DND-41 (cell line): ENCODE measurements around the gene EAF2.

Experiments used
- ATAC-seq: fragments of 200-7000 bp; cut with Tn5 transposase; 3 replicates; pipeline ENCODE4 v1.9.1; 2021; ENCODE audit warnings: low read depth; ENCODE audit not compliant: insufficient read depth
- DNase-seq: peaks from one replicate; pipeline ENCODE4 v3.0.0-alpha.2; 2020
- H2AFZ ChIP-seq: 2 replicates; pipeline ENCODE4 v1.6.0; 2012; ENCODE audit warnings: low read depth, low read length
- H3K27ac ChIP-seq: 2 replicates; pipeline ENCODE4 v1.5.1; 2012; ENCODE audit warnings: low read length, inconsistent platforms
- H3K27me3 ChIP-seq: fragments of 200-600 bp; sonication (generic); 2 replicates; pipeline ENCODE4 v1.6.0; 2012; ENCODE audit warnings: low read length, mild to moderate bottlenecking, inconsistent platforms; ENCODE audit not compliant: insufficient read depth, poor library complexity
- H3K36me3 ChIP-seq: 2 replicates; pipeline ENCODE4 v1.5.1; 2012; ENCODE audit warnings: low read length, inconsistent platforms; ENCODE audit not compliant: insufficient read depth
- H3K4me1 ChIP-seq: 2 replicates; pipeline ENCODE4 v1.5.1; 2012; ENCODE audit warnings: mild to moderate bottlenecking, low read length; ENCODE audit not compliant: insufficient read depth
- H3K4me2 ChIP-seq: 2 replicates; pipeline ENCODE4 v1.6.0; 2012; ENCODE audit warnings: mild to moderate bottlenecking, moderate library complexity, low read length, inconsistent platforms; ENCODE audit not compliant: insufficient read depth
- H3K4me3 ChIP-seq, 2 experiments: fragments of 200-600 bp in 1 of 2; shearing (Covaris generic) in 1 of 2; 2 replicates each; pipeline ENCODE4 v1.5.1; 2012 to 2016; ENCODE audit warnings: inconsistent platforms in 2 of 2, low read length in 2 of 2, mild to moderate bottlenecking in 2 of 2, low read depth in 1 of 2, moderate library complexity in 1 of 2
- H3K79me2 ChIP-seq: 2 replicates; pipeline ENCODE4 v1.6.0; 2012; ENCODE audit warnings: low read length, inconsistent platforms; ENCODE audit not compliant: insufficient read depth
- H3K9ac ChIP-seq: 2 replicates; pipeline ENCODE4 v1.6.0; 2012; ENCODE audit warnings: low read depth, mild to moderate bottlenecking, inconsistent platforms, low read length, moderate library complexity
- H3K9me3 ChIP-seq: 2 replicates; pipeline ENCODE4 v1.5.1; 2012; ENCODE audit warnings: low read length, moderate library complexity, mild to moderate bottlenecking, inconsistent platforms; ENCODE audit not compliant: insufficient read depth, severe bottlenecking
- H4K20me1 ChIP-seq: 2 replicates; pipeline ENCODE4 v1.6.0; 2012; ENCODE audit warnings: low read length; ENCODE audit not compliant: insufficient read depth
- EZH2 ChIP-seq: IDR thresholded peaks from 3 replicates; pipeline ENCODE4 v1.6.1; 2012; ENCODE audit warnings: borderline replicate concordance, low read depth, mild to moderate bottlenecking, moderate library complexity, low read length, inconsistent platforms; ENCODE audit not compliant: severe bottlenecking
- TF ChIP-seq, protein P1 (sequence below): IDR thresholded peaks from 2 replicates; pipeline ENCODE4 v1.5.1; 2012; ENCODE audit warnings: borderline replicate concordance, low read length, moderate library complexity, mild to moderate bottlenecking; ENCODE audit not compliant: poor library complexity, severe bottlenecking; ENCODE audit errors: extremely low read depth

EAF2 gene

DNA sequence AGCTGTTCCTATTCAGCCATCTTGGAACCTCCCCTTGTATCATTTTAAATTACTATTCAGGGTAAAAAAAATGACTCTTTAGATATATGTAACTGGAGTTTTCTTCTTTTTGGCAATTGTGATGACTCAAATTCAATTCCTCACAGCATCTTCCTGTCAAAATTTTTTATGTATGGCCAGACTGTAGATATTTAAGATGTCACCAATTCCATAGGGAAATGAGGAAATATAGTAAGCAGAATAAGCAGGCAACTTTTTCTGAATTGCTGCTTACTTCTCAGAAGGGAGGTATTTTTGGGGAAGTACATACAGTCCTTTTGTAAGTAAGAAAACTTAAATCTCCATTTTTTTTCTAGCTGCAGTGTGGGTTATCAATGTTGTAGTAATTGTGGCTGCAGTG, 28.8 kb downstream of the EAF2 start:
- Histone ChIP-seq H3K4me2 (no peak overlapping the region), H3K4me1 (no peaks in the 10 kb centered on the region), H3K9me3 (peaks cover 8% of the 10 kb centered on the region), H3K79me2 (no peaks in the 10 kb centered on the region), H3K27ac (no peak overlapping the region), H3K27me3 (no peaks in the 10 kb centered on the region), H3K9ac (no peak overlapping the region), H2AFZ (no peak overlapping the region), H3K36me3 (peaks cover 3% of the 10 kb centered on the region; the same call in 1 of the 2 replicates), H3K4me3 (no peak overlapping the region), H4K20me1 (no peaks in the 10 kb centered on the region)
- DNase-seq (no peak), ATAC-seq (no peak)
- TF ChIP-seq EZH2 = no peak
- TF ChIP-seq, protein P1, sequence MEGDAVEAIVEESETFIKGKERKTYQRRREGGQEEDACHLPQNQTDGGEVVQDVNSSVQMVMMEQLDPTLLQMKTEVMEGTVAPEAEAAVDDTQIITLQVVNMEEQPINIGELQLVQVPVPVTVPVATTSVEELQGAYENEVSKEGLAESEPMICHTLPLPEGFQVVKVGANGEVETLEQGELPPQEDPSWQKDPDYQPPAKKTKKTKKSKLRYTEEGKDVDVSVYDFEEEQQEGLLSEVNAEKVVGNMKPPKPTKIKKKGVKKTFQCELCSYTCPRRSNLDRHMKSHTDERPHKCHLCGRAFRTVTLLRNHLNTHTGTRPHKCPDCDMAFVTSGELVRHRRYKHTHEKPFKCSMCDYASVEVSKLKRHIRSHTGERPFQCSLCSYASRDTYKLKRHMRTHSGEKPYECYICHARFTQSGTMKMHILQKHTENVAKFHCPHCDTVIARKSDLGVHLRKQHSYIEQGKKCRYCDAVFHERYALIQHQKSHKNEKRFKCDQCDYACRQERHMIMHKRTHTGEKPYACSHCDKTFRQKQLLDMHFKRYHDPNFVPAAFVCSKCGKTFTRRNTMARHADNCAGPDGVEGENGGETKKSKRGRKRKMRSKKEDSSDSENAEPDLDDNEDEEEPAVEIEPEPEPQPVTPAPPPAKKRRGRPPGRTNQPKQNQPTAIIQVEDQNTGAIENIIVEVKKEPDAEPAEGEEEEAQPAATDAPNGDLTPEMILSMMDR = no peak

DNA sequence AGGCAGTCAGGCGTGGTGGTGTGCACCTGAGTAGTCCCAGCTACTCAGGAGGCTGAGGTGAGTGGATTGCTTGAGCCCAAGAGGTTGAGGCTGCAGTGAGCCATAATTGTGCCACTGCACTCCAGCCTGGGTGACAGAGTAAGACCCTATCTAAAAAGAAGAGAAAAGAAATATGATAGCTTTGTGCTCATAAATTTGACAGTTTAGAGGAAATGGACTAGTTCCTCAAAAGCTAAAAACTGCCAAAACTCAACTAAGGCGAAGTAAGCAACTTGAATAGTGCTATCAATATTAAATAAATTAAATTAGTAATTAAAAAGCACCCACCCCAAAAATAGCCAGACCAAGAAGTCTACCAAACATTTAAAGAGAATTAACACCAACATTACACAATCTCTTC, 34.7 kb downstream of the EAF2 start:
- H3K9ac ChIP-seq = no peak overlapping the region
- no peaks in the 10 kb centered on the region for H3K9me3 ChIP-seq
- H3K4me3 ChIP-seq = no peak overlapping the region
- H3K27ac ChIP-seq = no peak overlapping the region
- H3K4me2 ChIP-seq = no peak overlapping the region
- H3K4me1 ChIP-seq = no peaks in the 10 kb centered on the region
- ATAC-seq (no peak), DNase-seq (no peak)
- H3K79me2 ChIP-seq = no peaks in the 10 kb centered on the region
- H2AFZ ChIP-seq = no peak overlapping the region
- no peak for TF ChIP-seq EZH2
- TF ChIP-seq, protein P1 = no peak
- H3K27me3 ChIP-seq = no peaks in the 10 kb centered on the region
- no peaks in the 10 kb centered on the region for H3K36me3 ChIP-seq
- no peaks in the 10 kb centered on the region for H4K20me1 ChIP-seq

DNA sequence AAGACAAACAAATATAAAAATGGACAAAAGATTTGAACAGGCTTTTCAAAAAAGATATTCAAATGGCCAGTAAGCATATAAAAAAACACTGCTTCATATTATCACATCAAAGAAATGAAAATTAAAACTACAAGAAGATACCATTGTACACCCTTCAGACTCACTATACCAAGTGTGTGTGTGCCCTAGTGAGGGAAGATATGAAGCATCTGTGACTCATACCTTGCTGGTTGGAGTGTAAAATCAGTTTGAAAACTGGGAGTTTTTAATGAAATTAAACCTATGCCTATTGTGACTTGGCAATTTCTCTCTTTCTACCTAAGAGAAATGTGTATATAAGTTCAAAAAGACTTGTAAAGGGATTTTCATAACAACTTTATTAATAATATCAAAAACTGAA, 35.7 kb downstream of the EAF2 start:
- no peak overlapping the region for H2AFZ ChIP-seq
- no peaks in the 10 kb centered on the region for H3K79me2 ChIP-seq
- H3K4me2 ChIP-seq = no peak overlapping the region
- ATAC-seq (no peak), DNase-seq (no peak)
- no peaks in the 10 kb centered on the region for H3K9me3 ChIP-seq
- H3K9ac ChIP-seq = no peak overlapping the region
- H3K36me3 ChIP-seq = no peaks in the 10 kb centered on the region
- no peaks in the 10 kb centered on the region for H4K20me1 ChIP-seq
- TF ChIP-seq, protein P1 = no peak
- TF ChIP-seq EZH2 = no peak
- H3K27me3 ChIP-seq = no peaks in the 10 kb centered on the region
- H3K27ac ChIP-seq = no peak overlapping the region
- no peak overlapping the region for H3K4me3 ChIP-seq
- H3K4me1 ChIP-seq = no peaks in the 10 kb centered on the region

DNA sequence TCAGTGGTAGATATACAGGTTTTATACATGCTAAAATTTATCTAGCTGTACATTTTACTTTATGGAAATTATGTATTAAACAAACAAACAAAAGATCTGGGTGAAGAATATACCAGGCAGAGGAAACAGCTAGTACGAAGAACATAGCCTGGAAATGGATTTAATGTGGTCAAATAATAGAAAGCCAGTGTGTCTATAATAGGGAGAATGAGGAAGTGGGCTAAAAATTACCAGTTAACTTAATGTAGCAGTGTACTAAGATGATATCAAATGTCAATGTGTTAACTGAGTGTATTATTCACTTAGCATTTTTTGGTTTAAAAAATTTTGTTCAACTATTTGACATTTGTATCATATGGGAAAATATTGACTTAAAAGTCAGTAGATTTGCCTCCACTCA, 36.4 kb downstream of the EAF2 start:
- Histone ChIP-seq H4K20me1 (no peaks in the 10 kb centered on the region), H3K36me3 (no peaks in the 10 kb centered on the region), H3K9ac (no peak overlapping the region), H3K4me1 (no peaks in the 10 kb centered on the region), H3K79me2 (no peaks in the 10 kb centered on the region), H2AFZ (no peak overlapping the region), H3K27me3 (no peaks in the 10 kb centered on the region), H3K4me2 (no peak overlapping the region), H3K4me3 (no peak overlapping the region), H3K27ac (no peak overlapping the region), H3K9me3 (no peaks in the 10 kb centered on the region)
- no peak for DNase-seq
- no peak for ATAC-seq
- no peak for TF ChIP-seq EZH2
- TF ChIP-seq, protein P1 = no peak
